RWPE2 (cell line): ENCODE results near the gene SMIM35.

Experiments used
- ATAC-seq: fragments of 200-7000 bp; cut with Tn5 transposase; 3 replicates; pipeline ENCODE4 v1.9.1; 2021; ENCODE audit warnings: low read depth
- DNase-seq: peaks from one replicate; pipeline ENCODE4 v3.0.0-alpha.2; 2020; ENCODE audit warnings: low spot score
- H3K27ac ChIP-seq: fragments of 450-650 bp; 2 replicates; pipeline ENCODE4 v1.5.1; 2017; ENCODE audit warnings: mild to moderate bottlenecking; ENCODE audit not compliant: poor library complexity, severe bottlenecking
- H3K27me3 ChIP-seq: fragments of 250-450 bp; sonication (Bioruptor Pico); 2 replicates; pipeline ENCODE4 v1.5.1; 2021; ENCODE audit warnings: mild to moderate bottlenecking, moderate library complexity; ENCODE audit not compliant: insufficient read depth, poor library complexity, severe bottlenecking
- H3K36me3 ChIP-seq: fragments of 250-450 bp; sonication (Bioruptor Pico); 2 replicates; pipeline ENCODE4 v1.5.1; 2020; ENCODE audit warnings: low read depth, mild to moderate bottlenecking, moderate library complexity
- H3K4me1 ChIP-seq: fragments of 250-450 bp; sonication (Bioruptor Pico); 2 replicates; pipeline ENCODE4 v1.5.1; 2021; ENCODE audit warnings: mild to moderate bottlenecking, moderate library complexity; ENCODE audit not compliant: insufficient read depth, poor library complexity, severe bottlenecking
- H3K4me3 ChIP-seq: fragments of 250-450 bp; sonication (Bioruptor Pico); 2 replicates; pipeline ENCODE4 v1.5.1; 2021; ENCODE audit warnings: mild to moderate bottlenecking, moderate library complexity; ENCODE audit not compliant: severe bottlenecking
- H3K9me3 ChIP-seq: fragments of 250-450 bp; sonication (Bioruptor Pico); 2 replicates; pipeline ENCODE4 v1.5.1; 2021; ENCODE audit warnings: mild to moderate bottlenecking, moderate library complexity; ENCODE audit not compliant: severe bottlenecking
- CTCF ChIP-seq: fragments of 450-650 bp; IDR thresholded peaks from one replicate; pipeline ENCODE4 v1.5.1; 2017; ENCODE audit warnings: mild to moderate bottlenecking, moderate library complexity; ENCODE audit not compliant: poor library complexity, severe bottlenecking

SMIM35 gene

GRCh38 chr11:118058311-118059245 is 28.2 kb downstream of the SMIM35 start:
- no peaks in the 10 kb centered on the region for H3K4me1 ChIP-seq
- ATAC-seq = no peak
- no peaks in the 10 kb centered on the region for H3K27me3 ChIP-seq
- H3K4me3 ChIP-seq = no peak overlapping the region
- no peak overlapping the region for H3K27ac ChIP-seq
- no peak for DNase-seq
- H3K36me3 ChIP-seq = no peaks in the 10 kb centered on the region
- TF ChIP-seq CTCF = no peak
- H3K9me3 ChIP-seq = no peaks in the 10 kb centered on the region

- Histone ChIP-seq H3K4me3 (no peak overlapping the region), H3K27ac (no peak overlapping the region), H3K9me3 (no peaks in the 10 kb centered on the region), H3K4me1 (no peaks in the 10 kb centered on the region), H3K27me3 (no peaks in the 10 kb centered on the region), H3K36me3 (no peaks in the 10 kb centered on the region)
- ATAC-seq = no peak
- no peak for TF ChIP-seq CTCF
- DNase-seq = no peak
Measured at GRCh38 chr11:118057251-118058145, 29.3 kb downstream of the SMIM35 start.

- Histone ChIP-seq H3K4me3 (no peak overlapping the region), H3K4me1 (no peaks in the 10 kb centered on the region), H3K27me3 (no peaks in the 10 kb centered on the region), H3K36me3 (no peaks in the 10 kb centered on the region), H3K9me3 (no peaks in the 10 kb centered on the region), H3K27ac (no peak overlapping the region)
- no peak for ATAC-seq
- no peak for DNase-seq
- no peak for TF ChIP-seq CTCF
Measured at GRCh38 chr11:118056806-118057205, 30.0 kb downstream of the SMIM35 start.

GRCh38 chr11:118055966-118056365 is 30.8 kb downstream of the SMIM35 start:
- TF ChIP-seq CTCF = no peak
- H3K9me3 ChIP-seq = no peaks in the 10 kb centered on the region
- ATAC-seq (no peak), DNase-seq (no peak)
- no peak overlapping the region for H3K27ac ChIP-seq
- H3K27me3 ChIP-seq = no peaks in the 10 kb centered on the region
- H3K4me3 ChIP-seq = no peak overlapping the region
- H3K4me1 ChIP-seq = no peaks in the 10 kb centered on the region
- H3K36me3 ChIP-seq = no peaks in the 10 kb centered on the region
